Neural progenitor cell (in vitro differentiated cells): ENCODE measurements around the gene TMEM154.

Experiments used
- EZH2 ChIP-seq: fragments of 200-600 bp; sonication (generic); IDR thresholded peaks from 2 replicates; pipeline ENCODE4 v1.6.1; 2017; ENCODE audit warnings: antibody characterized with exemption, mild to moderate bottlenecking, moderate library complexity
- EZH2phosphoT487 ChIP-seq: fragments of 200-600 bp; sonication (generic); IDR thresholded peaks from 2 replicates; pipeline ENCODE4 v1.6.1; 2017; ENCODE audit warnings: antibody characterized with exemption
- TF ChIP-seq, protein P1 (sequence below): fragments of 200-600 bp; sonication (generic); IDR thresholded peaks from 2 replicates; pipeline ENCODE4 v1.5.1; 2017; ENCODE audit warnings: antibody characterized with exemption, mild to moderate bottlenecking

GRCh38 chr4:152586668-152587067 lies 93.1 kb downstream of the TMEM154 start:
- TF ChIP-seq, protein P1, sequence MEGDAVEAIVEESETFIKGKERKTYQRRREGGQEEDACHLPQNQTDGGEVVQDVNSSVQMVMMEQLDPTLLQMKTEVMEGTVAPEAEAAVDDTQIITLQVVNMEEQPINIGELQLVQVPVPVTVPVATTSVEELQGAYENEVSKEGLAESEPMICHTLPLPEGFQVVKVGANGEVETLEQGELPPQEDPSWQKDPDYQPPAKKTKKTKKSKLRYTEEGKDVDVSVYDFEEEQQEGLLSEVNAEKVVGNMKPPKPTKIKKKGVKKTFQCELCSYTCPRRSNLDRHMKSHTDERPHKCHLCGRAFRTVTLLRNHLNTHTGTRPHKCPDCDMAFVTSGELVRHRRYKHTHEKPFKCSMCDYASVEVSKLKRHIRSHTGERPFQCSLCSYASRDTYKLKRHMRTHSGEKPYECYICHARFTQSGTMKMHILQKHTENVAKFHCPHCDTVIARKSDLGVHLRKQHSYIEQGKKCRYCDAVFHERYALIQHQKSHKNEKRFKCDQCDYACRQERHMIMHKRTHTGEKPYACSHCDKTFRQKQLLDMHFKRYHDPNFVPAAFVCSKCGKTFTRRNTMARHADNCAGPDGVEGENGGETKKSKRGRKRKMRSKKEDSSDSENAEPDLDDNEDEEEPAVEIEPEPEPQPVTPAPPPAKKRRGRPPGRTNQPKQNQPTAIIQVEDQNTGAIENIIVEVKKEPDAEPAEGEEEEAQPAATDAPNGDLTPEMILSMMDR: no peak
- TF ChIP-seq EZH2phosphoT487: no peak
- TF ChIP-seq EZH2: no peak
